Astrocyte (in vitro differentiated cells and primary cell): ENCODE results near the gene TNIK. TPM values are rescaled to one million over a fixed set of nuclear protein-coding genes. Genes with fewer than 3 reads are reported as not detected.
A peak's percentile ranks its signal among the peaks of the same experiment; 100 is the strongest.

Experiments
- DNase-seq: peaks from one replicate; pipeline ENCODE4 v3.0.0-alpha.2; 2010; ENCODE audit warnings: low read depth
- FAIRE-seq: peaks from 2 replicates; lab custom pipeline; 2011; peaks lifted over from hg19 to GRCh38; lab: Jason Lieb, UNC
- H2AFZ ChIP-seq: 2 replicates; pipeline ENCODE4 v1.6.0; 2012; ENCODE audit warnings: low read depth, low read length, inconsistent platforms
- H3K27ac ChIP-seq: 2 replicates; pipeline ENCODE4 v1.5.1; 2011; ENCODE audit warnings: low read depth, low read length, inconsistent platforms
- H3K27me3 ChIP-seq: 2 replicates; pipeline ENCODE4 v1.6.0; 2011; ENCODE audit warnings: low read length, inconsistent platforms; ENCODE audit not compliant: insufficient read depth
- H3K36me3 ChIP-seq: 2 replicates; pipeline ENCODE4 v1.5.1; 2011; ENCODE audit warnings: low read length, inconsistent platforms; ENCODE audit not compliant: insufficient read depth
- H3K4me1 ChIP-seq: 2 replicates; pipeline ENCODE4 v1.5.1; 2011; ENCODE audit warnings: low read length, inconsistent platforms; ENCODE audit not compliant: insufficient read depth
- H3K4me2 ChIP-seq: 2 replicates; pipeline ENCODE4 v1.6.0; 2012; ENCODE audit warnings: low read length, inconsistent platforms
- H3K4me3 ChIP-seq: 2 replicates; pipeline ENCODE4 v1.5.1; 2011; ENCODE audit warnings: low read depth, mild to moderate bottlenecking, low read length, inconsistent platforms; ENCODE audit not compliant: insufficient read depth
- H3K79me2 ChIP-seq: 2 replicates; pipeline ENCODE4 v1.6.0; 2012; ENCODE audit warnings: mild to moderate bottlenecking, low read length, inconsistent platforms; ENCODE audit not compliant: insufficient read depth
- H3K9ac ChIP-seq: 2 replicates; pipeline ENCODE4 v1.6.0; 2012; ENCODE audit warnings: mild to moderate bottlenecking, low read length, inconsistent platforms
- H3K9me3 ChIP-seq: 2 replicates; pipeline ENCODE4 v1.5.1; 2012; ENCODE audit warnings: low read depth, mild to moderate bottlenecking, low read length, inconsistent platforms; ENCODE audit not compliant: insufficient read depth
- H4K20me1 ChIP-seq: 2 replicates; pipeline ENCODE4 v1.6.0; 2012; ENCODE audit warnings: low read length, inconsistent platforms; ENCODE audit not compliant: insufficient read depth
- H3K27ac Mint-ChIP-seq: one replicate; pipeline ENCODE4 v1.8.0; 2021; ENCODE audit warnings: mild to moderate bottlenecking, mixed read lengths; ENCODE audit not compliant: unreplicated experiment
- H3K27me3 Mint-ChIP-seq: one replicate; pipeline ENCODE4 v1.8.0; 2021; ENCODE audit warnings: low read depth, mixed read lengths; ENCODE audit not compliant: unreplicated experiment
- H3K36me3 Mint-ChIP-seq: one replicate; pipeline ENCODE4 v1.8.0; 2021; ENCODE audit warnings: low read depth, mixed read lengths; ENCODE audit not compliant: unreplicated experiment
- H3K4me1 Mint-ChIP-seq: one replicate; pipeline ENCODE4 v1.8.0; 2021; ENCODE audit warnings: low read depth, mixed read lengths; ENCODE audit not compliant: unreplicated experiment
- H3K4me3 Mint-ChIP-seq: one replicate; pipeline ENCODE4 v1.8.0; 2021; ENCODE audit warnings: mild to moderate bottlenecking, moderate library complexity, mixed read lengths; ENCODE audit not compliant: unreplicated experiment
- H3K9me3 Mint-ChIP-seq: one replicate; pipeline ENCODE4 v1.8.0; 2021; ENCODE audit warnings: mild to moderate bottlenecking, mixed read lengths; ENCODE audit not compliant: unreplicated experiment
- EZH2 ChIP-seq: IDR thresholded peaks from 2 replicates; pipeline ENCODE4 v1.6.1; 2012; ENCODE audit warnings: mild to moderate bottlenecking, low read length, inconsistent platforms; ENCODE audit not compliant: insufficient read depth
- total RNA-seq: library from RNA; stranded (reverse); gene quantifications from 2 replicates; pipeline ENCODE4 v1.2.1, GENCODE V29; 2021
- TF ChIP-seq, protein P1 (sequence below): IDR thresholded peaks from 2 replicates; pipeline ENCODE4 v1.5.1; 2011; ENCODE audit warnings: low read depth, mild to moderate bottlenecking, inconsistent platforms, low read length, moderate library complexity; ENCODE audit not compliant: insufficient read depth

The TNIK gene
- total RNA-seq, 1 donor from 2014 or later, result 70.0 TPM

DNA sequence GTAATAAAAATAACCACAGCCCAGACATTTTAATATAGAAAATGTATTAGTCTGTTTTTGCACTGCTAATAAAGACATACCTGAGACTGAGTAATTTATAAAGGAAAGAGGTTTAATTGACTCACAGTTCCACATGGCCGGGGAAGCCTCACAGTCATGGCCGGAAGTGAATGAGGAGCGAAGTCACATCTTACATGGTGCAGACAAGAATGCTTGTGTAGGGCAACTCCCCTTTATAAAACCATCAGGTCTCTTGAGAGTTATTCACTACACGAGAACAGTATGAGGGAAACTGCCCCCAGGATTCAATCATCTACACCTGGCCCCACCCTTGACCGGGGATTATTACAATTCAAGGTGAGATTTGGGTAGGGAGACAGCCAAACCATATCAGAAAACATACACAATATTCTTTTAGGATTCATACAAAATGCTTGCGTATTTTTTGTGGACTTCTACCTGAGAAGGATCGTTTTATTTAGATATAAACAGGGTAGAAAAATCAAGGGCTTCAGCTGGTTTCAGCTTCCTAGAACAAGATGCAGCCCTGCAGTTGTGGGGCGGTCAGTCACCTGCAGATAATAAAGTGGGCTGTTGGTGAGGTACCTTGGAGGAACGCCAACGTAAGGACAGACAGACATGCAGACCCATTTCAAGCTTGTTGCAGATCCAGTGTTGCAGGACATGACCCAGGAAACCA is 101.9 kb downstream of the TNIK start:
- Histone ChIP-seq H3K9ac (no peak overlapping the region), H3K4me2 (no peak overlapping the region), H3K9me3 (no peaks in the 10 kb centered on the region), H2AFZ (no peak overlapping the region), H3K4me1 (peaks cover 10% of the 10 kb centered on the region), H3K27me3 (no peaks in the 10 kb centered on the region), H4K20me1 (peaks cover 8% of the 10 kb centered on the region), H3K36me3 (no peaks in the 10 kb centered on the region), H3K27ac (no peak overlapping the region), H3K79me2 (peaks cover 5% of the 10 kb centered on the region), H3K4me3 (no peak overlapping the region)
- no peaks in the 10 kb centered on the region for H3K27me3 Mint-ChIP-seq
- peak overlapping the region; percentile 12 for H3K27ac Mint-ChIP-seq
- peak; percentile 49 for DNase-seq
- no peak for TF ChIP-seq EZH2
- TF ChIP-seq, protein P1, sequence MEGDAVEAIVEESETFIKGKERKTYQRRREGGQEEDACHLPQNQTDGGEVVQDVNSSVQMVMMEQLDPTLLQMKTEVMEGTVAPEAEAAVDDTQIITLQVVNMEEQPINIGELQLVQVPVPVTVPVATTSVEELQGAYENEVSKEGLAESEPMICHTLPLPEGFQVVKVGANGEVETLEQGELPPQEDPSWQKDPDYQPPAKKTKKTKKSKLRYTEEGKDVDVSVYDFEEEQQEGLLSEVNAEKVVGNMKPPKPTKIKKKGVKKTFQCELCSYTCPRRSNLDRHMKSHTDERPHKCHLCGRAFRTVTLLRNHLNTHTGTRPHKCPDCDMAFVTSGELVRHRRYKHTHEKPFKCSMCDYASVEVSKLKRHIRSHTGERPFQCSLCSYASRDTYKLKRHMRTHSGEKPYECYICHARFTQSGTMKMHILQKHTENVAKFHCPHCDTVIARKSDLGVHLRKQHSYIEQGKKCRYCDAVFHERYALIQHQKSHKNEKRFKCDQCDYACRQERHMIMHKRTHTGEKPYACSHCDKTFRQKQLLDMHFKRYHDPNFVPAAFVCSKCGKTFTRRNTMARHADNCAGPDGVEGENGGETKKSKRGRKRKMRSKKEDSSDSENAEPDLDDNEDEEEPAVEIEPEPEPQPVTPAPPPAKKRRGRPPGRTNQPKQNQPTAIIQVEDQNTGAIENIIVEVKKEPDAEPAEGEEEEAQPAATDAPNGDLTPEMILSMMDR, result no peak
- no peak overlapping the region for H3K4me3 Mint-ChIP-seq
- H3K9me3 Mint-ChIP-seq, result no peaks in the 10 kb centered on the region
- FAIRE-seq, result no peak
- peaks cover 40% of the 10 kb centered on the region for H3K4me1 Mint-ChIP-seq
- peaks cover 5% of the 10 kb centered on the region for H3K36me3 Mint-ChIP-seq

DNA sequence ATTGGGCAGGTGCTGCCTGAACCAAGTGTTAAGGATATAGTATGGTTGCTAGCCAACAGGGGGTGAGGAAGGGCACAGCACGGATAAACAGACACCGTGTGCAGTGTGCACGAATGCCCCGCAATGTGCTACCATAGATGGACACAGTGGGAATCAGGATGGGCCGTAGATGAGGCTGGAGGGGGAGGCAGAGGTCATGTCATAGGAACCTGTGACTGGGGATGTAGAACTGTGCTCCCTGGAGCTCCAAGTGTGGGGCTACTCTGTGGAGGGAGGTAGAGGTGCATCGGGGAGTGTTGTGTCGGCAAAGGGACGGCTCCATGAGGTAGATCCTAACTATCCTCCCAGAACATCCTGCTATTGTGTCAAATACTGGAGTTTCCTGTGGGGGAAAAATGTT is 102.5 kb downstream of the TNIK start:
- no peak for FAIRE-seq
- peaks cover 5% of the 10 kb centered on the region for H3K36me3 Mint-ChIP-seq
- no peak overlapping the region for H3K4me3 Mint-ChIP-seq
- TF ChIP-seq, protein P1, result no peak
- no peak for TF ChIP-seq EZH2
- H3K9me3 Mint-ChIP-seq, result no peaks in the 10 kb centered on the region
- no peak overlapping the region for H3K27ac ChIP-seq
- H2AFZ ChIP-seq, result no peak overlapping the region
- H3K4me1 Mint-ChIP-seq, result peaks cover 39% of the 10 kb centered on the region
- peaks cover 14% of the 10 kb centered on the region for H3K4me1 ChIP-seq
- peaks cover 8% of the 10 kb centered on the region for H4K20me1 ChIP-seq
- no peak overlapping the region for H3K4me2 ChIP-seq
- no peak overlapping the region for H3K9ac ChIP-seq
- H3K27me3 Mint-ChIP-seq, result no peaks in the 10 kb centered on the region
- no peak overlapping the region for H3K4me3 ChIP-seq
- H3K9me3 ChIP-seq, result no peaks in the 10 kb centered on the region
- no peak for DNase-seq
- H3K27me3 ChIP-seq, result no peaks in the 10 kb centered on the region
- no peaks in the 10 kb centered on the region for H3K36me3 ChIP-seq
- H3K27ac Mint-ChIP-seq, result no peak overlapping the region
- peaks cover 3% of the 10 kb centered on the region for H3K79me2 ChIP-seq

DNA sequence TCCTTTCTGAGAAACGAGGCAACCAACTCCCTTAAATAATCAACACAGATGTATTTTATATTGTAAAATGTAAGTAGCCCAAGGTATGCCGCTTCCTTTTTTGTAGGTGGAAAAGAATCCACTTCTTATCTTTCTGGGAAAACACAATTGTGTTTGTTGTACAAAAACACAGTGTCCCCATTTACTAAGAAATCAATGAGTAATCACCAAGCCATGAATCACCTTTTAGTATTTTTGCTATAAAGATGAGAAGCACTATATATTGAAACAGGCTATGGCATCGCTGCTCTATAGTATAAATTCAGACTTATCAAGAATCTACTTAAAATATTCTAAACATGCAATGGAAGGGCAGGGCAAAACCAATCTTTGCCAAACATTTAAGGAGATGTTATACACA is 104.0 kb downstream of the TNIK start:
- H3K27me3 Mint-ChIP-seq, result no peaks in the 10 kb centered on the region
- H3K4me3 ChIP-seq, result no peak overlapping the region
- H3K4me1 Mint-ChIP-seq, result peaks cover 49% of the 10 kb centered on the region
- H3K4me1 ChIP-seq, result peaks cover 26% of the 10 kb centered on the region
- H3K27ac ChIP-seq, result no peak overlapping the region
- H3K4me3 Mint-ChIP-seq, result no peak overlapping the region
- TF ChIP-seq EZH2, result no peak
- TF ChIP-seq, protein P1, result no peak
- no peak overlapping the region for H3K9ac ChIP-seq
- no peak for FAIRE-seq
- H3K27ac Mint-ChIP-seq, result no peak overlapping the region
- H3K36me3 Mint-ChIP-seq, result peaks cover 5% of the 10 kb centered on the region
- no peaks in the 10 kb centered on the region for H3K36me3 ChIP-seq
- H2AFZ ChIP-seq, result no peak overlapping the region
- peaks cover 8% of the 10 kb centered on the region for H4K20me1 ChIP-seq
- peak; percentile 23 for DNase-seq
- no peaks in the 10 kb centered on the region for H3K9me3 ChIP-seq
- H3K27me3 ChIP-seq, result no peaks in the 10 kb centered on the region
- H3K79me2 ChIP-seq, result peaks cover 1% of the 10 kb centered on the region
- H3K9me3 Mint-ChIP-seq, result no peaks in the 10 kb centered on the region
- H3K4me2 ChIP-seq, result peak overlapping the region; percentile 3
